Erythroblast (primary cell): ENCODE measurements around the gene CFAP100.

ENCODE experiments used
- DNase-seq, 2 experiments: peaks; one replicate each; lab custom pipeline; 2025; lab: John Stamatoyannopoulos, UW
- GATA1 ChIP-seq: IDR thresholded peaks from 2 replicates; pipeline ENCODE4 v1.6.1; 2011; ENCODE audit warnings: low read depth, mild to moderate bottlenecking, control low read depth, low read length, moderate library complexity
- POLR2A ChIP-seq: IDR thresholded peaks from 2 replicates; pipeline ENCODE4 v1.6.1; 2011; ENCODE audit warnings: mild to moderate bottlenecking, low read length

Gene CFAP100

GRCh38 chr3:126352476-126353454 lies 41.9 kb upstream of the CFAP100 start:
- DNase-seq: no peak
- TF ChIP-seq POLR2A (no peak), GATA1 (no peak)

GRCh38 chr3:126353694-126354321 lies 40.9 kb upstream of the CFAP100 start:
- DNase-seq: no peak
- no peak for TF ChIP-seq POLR2A
- no peak for TF ChIP-seq GATA1

- no peak for TF ChIP-seq GATA1
- TF ChIP-seq POLR2A: no peak
- no peak for DNase-seq
Observed at GRCh38 chr3:126354776-126355175, 39.9 kb upstream of the CFAP100 start.

GRCh38 chr3:126355251-126355650 lies 39.5 kb upstream of the CFAP100 start:
- DNase-seq: no peak
- TF ChIP-seq GATA1 (no peak), POLR2A (no peak)

GRCh38 chr3:126355777-126356372 lies 38.8 kb upstream of the CFAP100 start:
- DNase-seq: peak; percentile 87 to 94
- no peak for TF ChIP-seq GATA1
- TF ChIP-seq POLR2A: no peak

GRCh38 chr3:126356373-126357264 lies 38.1 kb upstream of the CFAP100 start:
- TF ChIP-seq POLR2A: no peak
- TF ChIP-seq GATA1: no peak
- peak; percentile 65 to 66 for DNase-seq

- peak; percentile 89 to 91 for DNase-seq
- no peak for TF ChIP-seq POLR2A
- TF ChIP-seq GATA1: no peak
Observed at GRCh38 chr3:126357295-126358037, 37.2 kb upstream of the CFAP100 start, which contains the start of gene KLF15. KLF15 (minus strand) TSS chr3:126357408; CDS start chr3:126352922, 4,486 bp downstream.

- DNase-seq: no peak
- TF ChIP-seq POLR2A: no peak
- no peak for TF ChIP-seq GATA1
Observed at GRCh38 chr3:126358038-126358815, 36.5 kb upstream of the CFAP100 start.

GRCh38 chr3:126358816-126359181 lies 35.9 kb upstream of the CFAP100 start:
- TF ChIP-seq GATA1 (no peak), POLR2A (no peak)
- DNase-seq: no peak

GRCh38 chr3:126360046-126360713 lies 34.5 kb upstream of the CFAP100 start:
- TF ChIP-seq POLR2A (no peak), GATA1 (no peak)
- no peak for DNase-seq

GRCh38 chr3:126360714-126361060 lies 34.0 kb upstream of the CFAP100 start:
- DNase-seq: no peak
- TF ChIP-seq POLR2A (no peak), GATA1 (no peak)
